Activated T-helper 17 cell treated with anti-CD3 and anti-CD28 coated beads, Interleukin-2, amount 50 U/mL, for 72 hours (primary cell): Measurements from ENCODE around the gene SLC44A1. TPM values are rescaled to one million over a fixed set of nuclear protein-coding genes. Genes with fewer than 3 reads are reported as not detected.
A peak's percentile ranks its signal among the peaks of the same experiment; 100 is the strongest.

Source experiments
- ATAC-seq: fragments of 150-1000 bp; cut with Tn5 transposase; replicated peaks from 2 replicates; pipeline ENCODE4 v1.10.0; 2021; ENCODE audit warnings: mild to moderate bottlenecking, moderate library complexity
- H3K27ac Mint-ChIP-seq: one replicate; pipeline ENCODE4 v1.8.0; 2022; ENCODE audit warnings: mixed read lengths
- H3K27me3 Mint-ChIP-seq: one replicate; pipeline ENCODE4 v1.8.0; 2022; ENCODE audit warnings: mixed read lengths
- H3K36me3 Mint-ChIP-seq: one replicate; pipeline ENCODE4 v1.8.0; 2022; ENCODE audit warnings: low read depth, mild to moderate bottlenecking, mixed read lengths
- H3K4me1 Mint-ChIP-seq: one replicate; pipeline ENCODE4 v1.8.0; 2022; ENCODE audit warnings: mixed read lengths
- H3K4me3 Mint-ChIP-seq: one replicate; pipeline ENCODE4 v1.8.0; 2022; ENCODE audit warnings: mild to moderate bottlenecking, mixed read lengths
- H3K9me3 Mint-ChIP-seq: one replicate; pipeline ENCODE4 v1.8.0; 2022; ENCODE audit warnings: mixed read lengths
- total RNA-seq, 2 donors: library from RNA; stranded (reverse); gene quantifications; one replicate each; pipeline ENCODE4 v1.2.3, GENCODE V29; 2022

Gene SLC44A1
- total RNA-seq, 2 donors from 2014 or later = 4.4 to 5.0 TPM

DNA sequence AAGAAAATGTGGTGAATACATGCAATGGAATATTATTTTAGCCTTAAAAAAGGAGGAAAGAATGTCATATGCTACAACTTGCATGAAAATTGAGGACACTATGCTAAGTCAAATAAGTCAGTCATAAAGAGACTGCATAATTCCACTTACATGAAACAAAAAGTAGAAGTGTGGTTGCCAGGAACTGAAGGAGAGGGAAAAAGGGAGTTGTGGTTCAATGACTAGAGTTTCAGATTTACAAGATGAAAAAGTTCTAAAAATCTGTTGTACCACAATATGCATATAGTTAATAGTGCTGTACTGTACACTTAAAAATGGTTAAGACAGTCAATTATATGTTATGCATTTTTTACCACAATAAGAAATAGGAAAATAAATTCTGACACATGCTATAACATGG is 95.4 kb downstream of the SLC44A1 start:
- peak; percentile 52 for ATAC-seq
- H3K9me3 Mint-ChIP-seq = no peaks in the 10 kb centered on the region
- H3K27me3 Mint-ChIP-seq = no peaks in the 10 kb centered on the region
- H3K4me1 Mint-ChIP-seq = peaks cover 13% of the 10 kb centered on the region
- peaks cover 18% of the 10 kb centered on the region for H3K36me3 Mint-ChIP-seq
- H3K27ac Mint-ChIP-seq = no peak overlapping the region
- H3K4me3 Mint-ChIP-seq = no peak overlapping the region

DNA sequence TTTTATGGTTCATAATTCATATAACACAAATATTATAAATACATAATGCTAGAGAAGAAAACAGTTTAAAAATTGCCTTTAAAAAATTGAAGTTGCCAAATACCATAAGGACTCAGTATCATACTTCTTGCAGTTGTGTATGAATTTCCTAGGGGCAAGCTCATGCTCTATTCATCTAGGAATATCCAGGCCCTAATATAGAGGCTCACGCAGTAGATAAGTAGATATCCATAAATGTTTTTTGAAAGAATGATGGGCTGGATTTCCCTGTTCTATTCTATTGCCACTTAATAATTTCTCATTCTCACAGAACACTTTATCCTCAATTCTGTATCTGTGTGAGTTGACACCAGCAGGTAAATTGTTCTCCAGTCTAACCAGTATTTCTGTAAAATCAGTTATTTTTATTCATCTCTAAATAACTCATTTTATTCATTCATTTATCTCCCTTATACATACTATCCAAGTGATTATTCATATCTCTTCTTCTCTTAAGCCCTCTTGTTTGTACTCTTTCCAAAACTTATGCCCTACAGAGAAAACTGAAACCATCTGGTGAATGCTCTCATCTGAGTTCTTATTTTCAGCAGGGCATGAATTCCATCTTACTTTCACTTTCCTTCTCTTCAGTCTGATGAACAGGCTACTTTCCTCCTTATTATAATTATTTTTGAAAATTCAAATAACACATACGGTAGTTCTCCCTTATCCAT is 97.1 kb downstream of the SLC44A1 start:
- H3K4me1 Mint-ChIP-seq = peaks cover 13% of the 10 kb centered on the region
- peak; percentile 29 for ATAC-seq
- H3K27me3 Mint-ChIP-seq = no peaks in the 10 kb centered on the region
- H3K4me3 Mint-ChIP-seq = no peak overlapping the region
- no peak overlapping the region for H3K27ac Mint-ChIP-seq
- no peaks in the 10 kb centered on the region for H3K9me3 Mint-ChIP-seq
- H3K36me3 Mint-ChIP-seq = peaks cover 11% of the 10 kb centered on the region

DNA sequence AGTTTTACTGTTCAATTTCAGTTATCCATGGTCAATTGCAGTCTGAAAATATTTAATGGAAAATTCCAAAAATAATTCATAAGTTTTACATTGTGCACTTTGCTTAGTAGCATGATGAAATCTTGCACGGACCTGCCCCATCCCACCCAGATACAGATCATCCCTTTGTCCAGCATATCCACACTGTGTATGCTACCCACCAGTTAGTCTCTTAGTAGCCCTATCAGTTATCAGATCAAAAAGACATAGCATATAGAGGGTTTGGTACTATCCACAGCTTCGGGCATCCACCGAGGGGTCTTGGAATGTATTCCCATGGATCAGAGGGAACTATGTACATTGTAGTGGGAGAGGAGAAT is 97.7 kb downstream of the SLC44A1 start:
- Mint-ChIP-seq H3K4me1 (peaks cover 13% of the 10 kb centered on the region), H3K27ac (no peak overlapping the region), H3K27me3 (no peaks in the 10 kb centered on the region), H3K4me3 (no peak overlapping the region), H3K9me3 (no peaks in the 10 kb centered on the region), H3K36me3 (peaks cover 6% of the 10 kb centered on the region)
- no peak for ATAC-seq

DNA sequence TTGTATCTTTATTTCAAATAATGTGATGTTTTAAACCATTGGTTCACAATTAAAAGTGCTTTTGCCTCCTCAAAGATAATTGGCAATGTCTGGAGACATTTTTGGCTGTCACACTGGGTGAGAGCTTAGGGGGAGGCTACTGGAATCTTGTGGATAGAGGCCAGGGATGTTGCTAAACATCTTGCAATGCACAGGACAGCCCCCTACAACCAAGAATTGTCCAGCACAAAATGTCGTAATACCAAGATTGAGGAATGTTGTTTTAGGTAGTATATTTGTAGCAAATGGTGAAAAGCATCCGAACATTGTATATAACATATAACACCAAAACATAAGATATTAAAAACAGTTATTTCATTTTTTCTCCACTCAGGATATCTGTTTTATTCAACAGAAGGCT is 99.8 kb downstream of the SLC44A1 start:
- Mint-ChIP-seq H3K4me1 (peaks cover 13% of the 10 kb centered on the region), H3K4me3 (no peak overlapping the region), H3K27ac (no peak overlapping the region), H3K27me3 (no peaks in the 10 kb centered on the region), H3K36me3 (no peaks in the 10 kb centered on the region), H3K9me3 (no peaks in the 10 kb centered on the region)
- no peak for ATAC-seq

DNA sequence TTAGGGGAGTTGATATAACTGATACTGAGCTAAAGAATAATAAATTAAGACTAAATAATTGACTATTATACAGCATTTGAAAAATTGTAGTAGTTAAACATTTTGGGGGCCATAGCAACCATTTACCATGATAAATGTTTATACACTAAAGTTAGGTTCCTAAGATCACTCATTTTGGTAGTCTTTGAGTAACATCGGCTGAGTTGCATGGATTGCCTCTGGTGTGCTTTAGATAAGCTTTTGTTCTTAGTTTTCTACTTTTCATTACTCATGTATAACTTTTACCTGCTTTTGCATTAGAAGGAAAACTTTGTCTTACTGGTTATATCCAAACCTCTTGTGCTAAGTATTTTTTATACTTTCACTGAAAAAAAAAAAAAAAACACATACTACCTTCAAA is 101.2 kb downstream of the SLC44A1 start:
- H3K9me3 Mint-ChIP-seq = no peaks in the 10 kb centered on the region
- H3K4me3 Mint-ChIP-seq = no peak overlapping the region
- peaks cover 6% of the 10 kb centered on the region for H3K4me1 Mint-ChIP-seq
- no peak overlapping the region for H3K27ac Mint-ChIP-seq
- no peak for ATAC-seq
- H3K36me3 Mint-ChIP-seq = no peaks in the 10 kb centered on the region
- no peaks in the 10 kb centered on the region for H3K27me3 Mint-ChIP-seq

DNA sequence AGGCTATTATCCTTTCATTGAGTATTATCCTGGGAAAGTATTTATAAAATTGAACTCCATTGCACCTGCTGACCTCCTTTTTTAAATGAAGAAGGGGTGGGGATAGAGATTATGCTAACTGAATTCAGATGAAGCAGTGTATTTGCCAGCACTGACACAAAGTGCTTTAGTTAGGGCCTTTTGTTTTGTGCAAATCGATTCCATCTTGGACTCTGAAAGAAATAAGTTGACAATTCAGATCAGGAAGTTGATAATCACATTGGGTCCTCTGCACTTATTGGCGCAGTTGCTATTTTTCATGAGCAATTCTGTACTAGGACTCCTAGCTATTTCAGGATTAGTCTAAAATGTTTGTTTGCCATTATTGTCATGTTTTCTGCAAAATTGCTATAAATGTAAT is 101.8 kb downstream of the SLC44A1 start:
- Mint-ChIP-seq H3K4me3 (no peak overlapping the region), H3K9me3 (no peaks in the 10 kb centered on the region), H3K27ac (no peak overlapping the region), H3K27me3 (no peaks in the 10 kb centered on the region), H3K36me3 (no peaks in the 10 kb centered on the region), H3K4me1 (peaks cover 6% of the 10 kb centered on the region)
- no peak for ATAC-seq

DNA sequence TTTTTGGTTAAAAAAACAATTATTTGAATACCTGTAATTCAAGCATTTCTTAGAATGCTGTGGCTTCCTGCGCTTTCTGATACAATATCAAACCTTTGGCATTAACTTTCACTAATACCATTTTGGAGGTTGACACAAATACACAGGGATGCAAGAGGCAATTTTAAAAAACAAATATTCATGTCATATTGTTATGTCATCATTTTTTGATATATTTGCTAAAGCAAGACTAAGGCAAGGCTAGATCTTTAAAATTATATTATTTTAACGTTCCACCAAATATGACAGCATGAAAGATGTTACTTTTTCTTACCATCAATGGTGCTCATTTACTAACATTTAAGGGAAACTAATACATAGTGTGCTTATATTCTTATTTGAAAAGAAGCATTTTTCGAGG is 110.0 kb downstream of the SLC44A1 start:
- Mint-ChIP-seq H3K4me3 (no peak overlapping the region), H3K27ac (no peak overlapping the region), H3K9me3 (no peaks in the 10 kb centered on the region), H3K4me1 (no peaks in the 10 kb centered on the region), H3K27me3 (no peaks in the 10 kb centered on the region), H3K36me3 (peaks cover under 1% of the 10 kb centered on the region)
- no peak for ATAC-seq

DNA sequence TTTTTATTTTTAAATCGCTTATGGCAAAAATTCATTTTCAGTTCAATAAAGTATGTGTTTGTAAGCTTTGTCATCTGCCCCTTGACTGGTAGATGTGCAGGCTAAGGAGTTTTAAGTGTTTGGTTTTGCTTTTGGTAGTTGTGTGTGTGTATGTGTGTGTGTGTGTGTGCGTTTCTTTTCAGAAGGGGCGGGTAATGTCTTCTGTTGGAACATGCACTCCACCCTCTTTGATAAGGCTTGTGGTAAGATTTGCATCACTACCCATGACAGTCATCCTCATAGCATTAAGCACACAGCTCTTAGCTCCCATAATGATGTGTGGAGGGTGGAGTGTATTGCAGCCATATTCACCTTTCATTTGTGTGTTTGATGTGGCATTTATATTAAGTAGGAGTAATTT is 111.3 kb downstream of the SLC44A1 start:
- H3K9me3 Mint-ChIP-seq = no peaks in the 10 kb centered on the region
- no peaks in the 10 kb centered on the region for H3K27me3 Mint-ChIP-seq
- H3K4me3 Mint-ChIP-seq = no peak overlapping the region
- no peak for ATAC-seq
- H3K36me3 Mint-ChIP-seq = peaks cover 7% of the 10 kb centered on the region
- no peak overlapping the region for H3K27ac Mint-ChIP-seq
- peaks cover 8% of the 10 kb centered on the region for H3K4me1 Mint-ChIP-seq

DNA sequence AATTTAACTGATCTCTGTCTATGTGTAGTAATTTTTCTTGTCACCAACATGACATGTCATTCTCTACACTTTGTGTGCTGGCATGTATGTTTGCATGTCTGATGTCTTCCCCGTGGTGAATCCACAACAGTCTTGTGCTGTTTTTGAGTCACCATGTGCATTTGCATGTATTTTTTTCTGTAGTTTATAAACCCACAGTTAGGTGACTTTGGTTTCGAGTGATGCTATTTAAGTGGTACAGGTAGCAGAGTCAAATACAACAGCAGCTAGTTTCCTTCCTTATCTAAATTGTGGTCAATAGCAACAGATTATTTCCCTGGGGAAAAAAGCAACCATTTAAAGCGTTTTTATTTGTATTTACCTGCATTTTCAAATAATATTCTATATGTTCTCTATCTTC is 113.5 kb downstream of the SLC44A1 start:
- no peaks in the 10 kb centered on the region for H3K27me3 Mint-ChIP-seq
- no peak overlapping the region for H3K27ac Mint-ChIP-seq
- no peaks in the 10 kb centered on the region for H3K9me3 Mint-ChIP-seq
- H3K36me3 Mint-ChIP-seq = peaks cover 22% of the 10 kb centered on the region
- ATAC-seq = no peak
- H3K4me1 Mint-ChIP-seq = peaks cover 8% of the 10 kb centered on the region
- no peak overlapping the region for H3K4me3 Mint-ChIP-seq

DNA sequence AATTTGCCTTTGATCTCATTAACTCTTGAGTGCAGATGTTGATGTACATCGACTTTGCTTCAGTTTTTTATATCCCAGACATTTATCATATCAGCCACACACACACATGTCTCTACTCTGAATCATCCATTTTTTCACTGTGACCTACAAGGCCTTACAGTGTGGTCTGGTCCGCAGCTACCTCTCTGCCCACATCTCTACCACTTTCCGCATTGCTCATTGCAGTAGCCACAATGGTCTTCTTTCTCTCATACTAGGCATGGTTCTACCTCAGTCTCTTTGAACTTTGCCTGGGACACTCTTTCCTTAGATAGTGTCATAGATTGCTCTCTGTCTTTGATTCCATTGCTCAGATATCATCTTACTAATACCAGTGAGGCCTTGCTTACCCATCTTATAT is 115.4 kb downstream of the SLC44A1 start:
- no peaks in the 10 kb centered on the region for H3K27me3 Mint-ChIP-seq
- H3K4me3 Mint-ChIP-seq = no peak overlapping the region
- ATAC-seq = peak; percentile 96
- H3K9me3 Mint-ChIP-seq = no peaks in the 10 kb centered on the region
- peaks cover 8% of the 10 kb centered on the region for H3K4me1 Mint-ChIP-seq
- peak overlapping the region; percentile 10 for H3K27ac Mint-ChIP-seq
- peaks cover 37% of the 10 kb centered on the region for H3K36me3 Mint-ChIP-seq

DNA sequence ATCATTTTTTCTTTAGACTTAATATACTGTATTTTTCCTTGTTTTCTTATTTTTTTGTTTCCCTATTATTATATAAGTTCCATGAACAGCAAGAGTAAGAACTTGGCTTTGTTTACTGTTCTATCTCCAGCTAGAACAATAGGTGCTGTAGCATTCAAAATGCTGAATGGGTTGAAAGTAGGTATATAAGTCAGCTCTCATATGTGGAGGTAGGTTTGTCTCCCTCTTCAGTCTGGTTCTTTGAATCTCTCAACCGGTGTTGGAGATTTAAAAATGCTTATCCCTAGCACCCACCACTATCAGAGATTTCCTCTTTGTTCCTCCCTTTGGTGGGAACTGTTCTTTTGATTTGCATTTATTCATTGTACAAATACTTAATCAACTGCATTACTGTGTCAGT is 115.9 kb downstream of the SLC44A1 start:
- Mint-ChIP-seq H3K4me3 (no peak overlapping the region), H3K9me3 (no peaks in the 10 kb centered on the region), H3K27me3 (no peaks in the 10 kb centered on the region), H3K4me1 (peaks cover 8% of the 10 kb centered on the region), H3K36me3 (peaks cover 40% of the 10 kb centered on the region), H3K27ac (peak overlapping the region; percentile 10)
- ATAC-seq = no peak

DNA sequence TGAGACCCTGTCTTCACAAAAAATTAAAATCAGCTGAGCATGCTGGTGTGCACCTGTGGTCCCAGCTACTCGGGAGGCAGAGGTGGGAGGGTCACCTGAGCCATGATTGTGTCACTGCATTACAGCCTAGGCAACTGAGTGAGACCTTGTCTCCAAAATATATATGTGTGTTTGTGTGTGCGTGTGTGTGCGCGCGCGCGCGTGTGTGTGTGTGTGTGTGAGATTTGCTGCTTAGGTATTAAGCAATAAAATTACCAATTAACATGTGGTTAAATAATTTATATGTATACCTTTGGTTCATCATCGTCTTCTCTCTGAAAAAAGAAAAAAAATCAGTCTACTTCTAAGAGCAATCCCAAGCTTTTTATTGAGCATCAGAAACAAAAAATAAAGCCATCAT is 117.4 kb downstream of the SLC44A1 start:
- peaks cover 8% of the 10 kb centered on the region for H3K4me1 Mint-ChIP-seq
- H3K4me3 Mint-ChIP-seq = no peak overlapping the region
- H3K27ac Mint-ChIP-seq = no peak overlapping the region
- H3K27me3 Mint-ChIP-seq = no peaks in the 10 kb centered on the region
- no peak for ATAC-seq
- H3K36me3 Mint-ChIP-seq = peaks cover 52% of the 10 kb centered on the region
- H3K9me3 Mint-ChIP-seq = no peaks in the 10 kb centered on the region

DNA sequence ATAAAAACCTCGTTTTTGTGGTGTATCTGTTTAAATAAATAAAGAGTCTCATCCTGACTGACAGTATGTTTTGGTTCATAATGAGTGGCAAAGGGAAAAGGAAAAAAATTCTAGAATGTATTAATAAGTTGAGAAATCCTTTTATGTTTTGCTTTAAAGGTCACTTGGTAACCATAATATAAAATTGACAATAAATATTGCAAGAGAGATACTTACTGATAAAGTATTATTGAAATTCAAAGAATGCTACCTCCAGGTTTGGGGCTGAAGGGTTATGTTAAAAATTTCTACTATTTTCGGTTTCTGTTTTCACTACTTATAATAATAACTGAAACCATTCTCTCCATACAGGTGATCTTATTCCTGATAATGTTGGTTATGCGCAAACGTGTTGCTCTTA is 118.0 kb downstream of the SLC44A1 start:
- no peak for ATAC-seq
- Mint-ChIP-seq H3K4me1 (peaks cover 8% of the 10 kb centered on the region), H3K4me3 (no peak overlapping the region), H3K27me3 (no peaks in the 10 kb centered on the region), H3K36me3 (peaks cover 56% of the 10 kb centered on the region), H3K9me3 (no peaks in the 10 kb centered on the region), H3K27ac (no peak overlapping the region)

DNA sequence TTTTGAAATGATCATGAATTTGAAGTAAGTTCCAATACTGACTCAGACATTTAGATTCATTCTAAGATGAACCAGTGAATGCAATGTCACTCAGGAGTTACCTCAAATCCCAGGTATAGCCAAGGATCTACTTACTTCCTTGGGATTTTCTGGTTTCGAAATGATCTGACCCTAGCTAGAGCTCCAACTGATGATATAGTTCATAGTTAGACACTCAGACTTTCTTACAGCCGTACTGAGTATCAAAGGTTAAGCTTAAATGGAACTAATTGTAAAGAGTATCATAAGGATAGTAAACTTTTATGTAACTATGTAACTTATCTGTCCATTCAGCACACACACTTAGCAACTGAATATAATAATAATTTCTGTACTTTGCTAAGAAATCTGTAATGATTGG is 119.4 kb downstream of the SLC44A1 start:
- peaks cover 8% of the 10 kb centered on the region for H3K4me1 Mint-ChIP-seq
- H3K4me3 Mint-ChIP-seq = no peak overlapping the region
- no peaks in the 10 kb centered on the region for H3K27me3 Mint-ChIP-seq
- no peaks in the 10 kb centered on the region for H3K9me3 Mint-ChIP-seq
- peaks cover 56% of the 10 kb centered on the region for H3K36me3 Mint-ChIP-seq
- ATAC-seq = no peak
- H3K27ac Mint-ChIP-seq = no peak overlapping the region

DNA sequence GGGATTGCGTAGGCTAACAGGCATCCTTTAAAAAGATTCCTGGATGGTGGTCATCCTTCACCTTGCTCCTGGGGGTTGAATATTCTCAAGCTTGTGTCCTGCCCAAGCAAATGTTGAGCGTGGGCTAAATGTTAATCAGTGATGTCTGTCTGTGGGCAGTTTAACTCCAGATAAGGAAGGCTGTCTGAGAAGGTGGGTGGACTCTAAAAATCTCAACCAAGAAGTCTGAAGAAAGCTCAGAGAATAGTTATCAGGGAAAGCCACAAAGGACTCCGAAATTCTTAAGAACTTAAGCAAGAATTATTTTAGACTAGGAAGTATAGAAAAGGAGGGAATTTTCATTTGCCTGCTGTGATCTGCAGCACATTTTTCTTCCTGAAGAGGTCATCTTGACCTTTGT is 125.5 kb downstream of the SLC44A1 start:
- Mint-ChIP-seq H3K9me3 (no peaks in the 10 kb centered on the region), H3K27ac (no peak overlapping the region), H3K4me3 (no peak overlapping the region), H3K4me1 (no peaks in the 10 kb centered on the region), H3K27me3 (no peaks in the 10 kb centered on the region), H3K36me3 (peaks cover 33% of the 10 kb centered on the region)
- no peak for ATAC-seq

DNA sequence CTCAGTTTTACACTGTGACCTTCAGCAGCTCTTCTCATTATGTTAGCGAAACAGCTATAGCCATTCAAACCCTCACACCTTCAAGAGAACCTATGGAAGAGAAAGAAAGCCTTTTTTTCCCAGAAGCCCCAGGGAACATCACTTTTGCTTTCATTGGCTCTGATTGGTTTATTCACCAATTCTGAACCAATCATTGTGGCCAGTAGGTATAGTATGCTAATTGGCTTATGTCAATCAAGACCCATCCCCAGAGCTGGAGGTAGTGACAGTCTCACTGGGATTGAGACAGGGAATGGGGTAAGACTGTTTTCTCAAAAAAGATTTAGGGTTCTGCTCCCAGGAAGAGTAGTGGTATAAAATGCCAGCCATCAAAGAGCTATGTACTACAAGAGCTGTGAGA is 129.3 kb downstream of the SLC44A1 start:
- Mint-ChIP-seq H3K9me3 (no peaks in the 10 kb centered on the region), H3K4me1 (no peaks in the 10 kb centered on the region), H3K27ac (no peak overlapping the region), H3K4me3 (no peak overlapping the region), H3K27me3 (no peaks in the 10 kb centered on the region), H3K36me3 (peaks cover 24% of the 10 kb centered on the region)
- ATAC-seq = no peak
